NCI-H2107 treated with DMSO at 0.1 percent for 48 hours (cell line): Measurements from ENCODE around the gene OR2AJ1.
"Not testable (repeated sequence)": the region's sequence is repeated elsewhere in the genome, so short reads cannot be mapped to it uniquely, and the experiment has no call there.

Source experiments
- DNase-seq: peaks from one replicate; lab custom pipeline; 2025; ENCODE audit not compliant: unreplicated experiment; lab: John Stamatoyannopoulos, UW

The OR2AJ1 gene, protein sequence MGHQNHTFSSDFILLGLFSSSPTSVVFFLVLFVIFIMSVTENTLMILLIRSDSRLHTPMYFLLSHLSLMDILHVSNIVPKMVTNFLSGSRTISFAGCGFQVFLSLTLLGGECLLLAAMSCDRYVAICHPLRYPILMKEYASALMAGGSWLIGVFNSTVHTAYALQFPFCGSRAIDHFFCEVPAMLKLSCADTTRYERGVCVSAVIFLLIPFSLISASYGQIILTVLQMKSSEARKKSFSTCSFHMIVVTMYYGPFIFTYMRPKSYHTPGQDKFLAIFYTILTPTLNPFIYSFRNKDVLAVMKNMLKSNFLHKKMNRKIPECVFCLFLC

DNA sequence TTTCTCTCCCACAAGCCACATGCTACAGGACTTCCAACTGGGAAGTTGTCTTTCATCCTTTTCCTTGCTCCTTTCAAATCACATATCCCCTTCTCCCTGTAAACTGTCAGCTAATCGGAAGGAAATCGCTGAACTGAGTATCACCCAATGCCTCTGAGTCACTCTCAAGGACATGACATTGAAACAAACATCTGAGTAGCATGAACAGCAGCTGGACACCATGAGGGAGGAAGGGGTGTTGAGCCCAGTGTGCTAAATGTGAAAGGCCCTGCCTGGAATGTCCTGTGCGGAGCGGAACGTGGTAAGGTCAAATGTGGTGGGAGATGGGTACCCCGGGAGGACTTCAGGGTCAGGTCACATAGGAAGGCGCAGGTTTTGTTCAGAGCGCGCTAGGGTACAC is at the start of gene OR2AJ1:
TSS of gene OR2AJ1 (plus strand) at position 22 of the 400 bp plus-strand sequence. CDS start 8,880 bp downstream, outside the sequence.
- DNase-seq = no peak

DNA sequence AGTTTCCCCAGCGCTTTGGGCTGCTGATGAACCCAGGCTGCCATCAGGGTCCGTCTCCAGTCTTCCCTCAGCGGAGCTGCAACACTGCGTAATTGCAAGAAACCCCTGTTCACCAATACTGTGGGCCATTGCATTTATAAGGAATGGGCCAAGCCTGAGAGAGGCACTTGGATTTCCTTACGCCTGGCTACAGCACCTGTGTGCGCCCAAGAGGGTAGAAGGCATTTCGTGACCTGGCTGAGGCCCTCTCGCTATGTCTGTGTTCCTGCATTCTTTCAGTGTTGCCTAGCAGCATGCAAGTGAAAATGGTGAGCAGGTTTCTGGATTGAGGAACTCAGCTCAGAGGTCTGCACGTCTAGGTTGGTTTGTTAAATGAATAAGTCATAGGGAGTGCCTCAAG is 41.3 kb upstream of the OR2AJ1 start:
- DNase-seq = no peak

DNA sequence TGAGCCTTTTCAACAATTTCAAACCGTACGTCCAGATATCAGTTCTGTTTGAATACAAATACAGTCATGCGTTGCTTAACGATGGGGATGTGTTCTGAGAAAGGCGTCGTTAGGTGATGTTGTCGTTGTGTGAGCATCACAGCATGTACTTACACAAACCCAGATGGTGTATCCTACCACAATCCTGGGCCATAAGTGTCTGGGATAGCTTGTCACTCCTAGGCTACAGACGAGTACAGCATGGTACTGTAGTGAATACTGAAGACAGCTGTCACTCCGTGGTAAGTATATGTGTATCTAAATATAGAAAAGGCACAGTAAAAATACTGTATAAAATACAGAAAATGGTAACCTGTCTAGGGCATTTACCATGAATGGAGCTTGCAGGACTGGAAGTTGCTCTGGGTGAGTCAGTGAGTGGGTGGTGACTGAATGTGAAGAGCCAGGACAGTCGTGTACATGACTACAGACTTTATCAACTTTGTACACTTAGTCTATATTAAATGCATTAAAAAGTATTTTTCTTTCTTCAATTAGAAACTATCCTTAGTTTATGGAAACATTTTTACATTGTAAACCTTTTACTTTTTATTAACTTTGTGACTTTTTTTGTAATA is 39.8 kb upstream of the OR2AJ1 start:
- no peak for DNase-seq

DNA sequence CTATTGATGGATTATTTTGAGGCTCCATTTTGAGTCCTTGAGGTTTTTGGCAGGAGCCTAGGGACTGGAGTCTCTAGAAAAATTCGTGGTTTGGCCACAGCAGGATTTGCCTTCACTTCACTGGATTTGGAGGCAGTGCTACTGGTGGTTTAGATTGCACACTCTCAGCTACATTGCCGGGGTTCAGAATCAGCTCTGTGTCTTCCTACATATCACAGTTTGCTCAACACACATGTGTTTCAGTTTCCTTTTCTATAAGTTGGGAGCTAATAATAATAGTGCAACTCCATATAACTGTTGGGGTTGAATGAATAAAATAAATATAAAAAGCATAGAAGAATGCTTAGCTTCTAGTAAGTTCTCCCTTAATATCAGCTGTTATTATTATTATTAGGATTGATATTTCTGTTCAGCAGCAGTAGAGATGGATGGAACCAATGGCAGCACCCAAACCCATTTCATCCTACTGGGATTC is 29.5 kb upstream of the OR2AJ1 start, which contains the start of gene OR2W3:
TSS of gene OR2W3 (plus strand) at position 425 of the 475 bp plus-strand sequence. CDS start at position 425, 0 bp downstream.
- no peak for DNase-seq

DNA sequence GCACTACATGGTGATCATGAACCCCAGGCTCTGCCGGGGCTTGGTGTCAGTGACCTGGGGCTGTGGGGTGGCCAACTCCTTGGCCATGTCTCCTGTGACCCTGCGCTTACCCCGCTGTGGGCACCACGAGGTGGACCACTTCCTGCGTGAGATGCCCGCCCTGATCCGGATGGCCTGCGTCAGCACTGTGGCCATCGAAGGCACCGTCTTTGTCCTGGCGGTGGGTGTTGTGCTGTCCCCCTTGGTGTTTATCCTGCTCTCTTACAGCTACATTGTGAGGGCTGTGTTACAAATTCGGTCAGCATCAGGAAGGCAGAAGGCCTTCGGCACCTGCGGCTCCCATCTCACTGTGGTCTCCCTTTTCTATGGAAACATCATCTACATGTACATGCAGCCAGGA is 28.7 kb upstream of the OR2AJ1 start:
- no peak for DNase-seq

DNA sequence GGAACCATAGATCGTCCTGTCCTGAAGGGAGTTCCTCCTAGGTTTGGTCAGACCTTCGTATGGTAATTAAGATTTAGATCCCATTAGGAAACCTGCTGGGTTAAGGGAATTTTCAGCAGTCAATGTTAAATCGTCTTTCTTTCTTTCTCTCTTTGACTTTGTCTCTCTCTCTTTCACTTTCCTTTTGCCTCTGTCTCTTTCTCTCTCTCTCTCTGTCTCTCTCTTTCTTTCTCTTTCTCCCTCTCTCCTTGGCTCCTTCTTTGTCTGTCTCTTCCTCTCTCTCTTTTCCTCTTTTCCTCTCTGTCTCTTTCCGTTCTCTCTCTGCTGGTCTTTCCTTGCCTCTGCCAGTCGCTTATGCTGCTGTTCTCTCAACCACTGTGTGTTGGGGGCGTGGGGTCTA is 20.6 kb upstream of the OR2AJ1 start:
- DNase-seq = no peak

DNA sequence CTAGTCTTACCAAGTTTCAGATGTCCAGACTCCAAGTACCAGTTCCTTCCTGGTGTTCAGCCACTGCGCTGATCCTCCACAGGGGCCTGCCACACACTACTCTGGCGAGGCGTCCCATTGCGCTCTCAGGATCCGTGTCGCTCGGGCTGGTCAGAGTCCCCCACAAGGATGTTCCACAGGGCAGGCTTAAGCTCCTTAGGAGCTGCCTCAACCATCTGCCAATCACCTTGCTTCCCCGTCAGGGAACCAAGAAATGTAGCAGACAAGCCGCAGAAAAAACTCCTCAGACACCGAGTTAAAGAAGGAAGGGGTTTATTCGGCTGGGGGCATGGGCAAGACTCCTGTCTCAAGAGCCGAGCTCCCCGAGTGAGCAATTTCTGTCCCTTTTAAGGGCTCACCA is 19.5 kb upstream of the OR2AJ1 start:
- no peak for DNase-seq

DNA sequence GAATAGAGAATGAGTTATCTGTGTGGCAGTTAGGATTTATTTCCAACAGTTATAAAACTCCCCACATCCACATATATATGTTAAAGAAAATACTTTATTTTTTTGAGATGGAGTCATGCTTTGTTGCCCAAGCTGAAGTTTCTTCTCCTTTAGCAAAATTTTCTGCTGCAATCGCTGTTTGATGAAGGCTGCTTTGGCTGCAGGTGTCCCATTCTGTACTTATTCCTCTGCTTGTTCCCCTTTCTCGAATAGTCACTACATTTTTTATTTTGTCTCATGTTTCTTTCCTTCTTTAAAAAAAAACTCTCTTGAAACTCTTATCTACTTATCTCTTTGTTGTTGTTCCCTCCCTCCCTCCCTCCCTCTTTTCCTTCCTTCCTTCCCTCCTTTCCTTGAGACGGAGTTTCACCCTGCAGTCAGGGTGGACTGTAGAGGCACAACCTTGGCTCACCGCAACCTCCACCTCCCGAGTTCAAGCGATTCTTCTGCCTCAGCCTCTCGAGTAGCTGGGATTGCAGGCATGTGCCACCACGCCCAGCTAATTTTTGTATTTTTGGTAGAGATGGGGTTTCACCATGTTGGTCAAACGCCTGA is 18.7 kb upstream of the OR2AJ1 start:
- no peak for DNase-seq

DNA sequence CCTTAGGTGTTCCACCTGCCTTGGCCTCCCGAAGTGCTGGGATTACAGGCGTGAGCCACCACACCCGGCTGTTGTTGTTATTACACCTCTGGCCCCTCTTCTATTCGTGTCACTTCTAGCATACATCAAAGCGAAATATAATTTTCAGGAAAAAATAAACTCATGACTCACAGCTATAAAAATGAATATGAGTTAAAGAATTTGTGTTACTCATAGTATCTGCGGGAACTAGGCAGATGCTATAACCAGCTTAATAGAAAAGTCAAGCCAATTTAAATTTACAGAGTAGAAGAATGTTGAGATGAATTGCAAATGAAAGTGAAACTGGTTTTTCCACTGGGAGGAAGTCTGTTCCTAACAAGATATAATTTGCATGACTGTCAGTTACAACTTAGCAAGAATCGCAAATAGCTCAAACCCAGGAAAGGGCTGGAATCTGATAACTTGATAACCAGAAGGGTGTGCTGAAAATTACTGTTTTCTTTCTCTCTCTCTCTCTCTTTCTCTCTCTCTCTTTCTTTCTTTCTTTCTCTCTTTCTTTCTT is 18.1 kb upstream of the OR2AJ1 start:
- no peak for DNase-seq

DNA sequence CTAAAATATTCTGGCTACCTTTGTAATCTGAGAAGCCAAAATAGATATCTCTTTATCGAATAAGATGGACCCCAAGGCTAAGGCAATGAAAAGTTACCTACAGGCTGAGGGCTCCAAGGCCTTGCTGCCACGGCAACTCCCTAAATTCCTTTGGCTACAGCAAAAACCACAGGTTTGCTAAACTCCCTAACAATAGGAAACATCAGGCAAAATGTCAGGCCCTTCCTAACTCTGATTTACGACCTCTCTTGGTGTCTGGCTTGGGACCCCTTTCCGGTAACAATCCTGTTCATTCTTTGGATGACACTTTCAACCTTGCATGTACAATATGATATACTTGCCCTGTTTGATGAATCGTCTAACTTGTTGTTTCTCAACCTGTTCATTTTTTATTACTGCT is 15.9 kb upstream of the OR2AJ1 start:
- DNase-seq = no peak

DNA sequence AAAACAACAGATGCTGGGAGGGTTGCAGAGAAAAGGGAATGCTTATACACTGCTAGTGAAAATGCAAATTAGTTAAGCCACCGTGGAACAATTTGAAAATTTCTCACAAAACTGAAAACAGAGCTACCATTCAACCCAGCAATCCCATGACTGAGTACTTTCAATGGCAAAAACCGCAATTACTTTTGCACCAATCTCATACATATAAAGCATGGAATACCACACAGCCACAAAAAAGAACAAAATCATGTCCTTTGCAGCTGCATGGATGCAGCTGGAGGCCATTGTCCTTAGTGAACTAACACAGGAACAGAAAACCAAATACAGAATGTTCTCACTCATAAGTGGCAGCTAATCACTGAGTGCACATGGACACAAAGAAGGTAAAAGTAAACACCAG is 10.9 kb upstream of the OR2AJ1 start:
- no peak for DNase-seq

DNA sequence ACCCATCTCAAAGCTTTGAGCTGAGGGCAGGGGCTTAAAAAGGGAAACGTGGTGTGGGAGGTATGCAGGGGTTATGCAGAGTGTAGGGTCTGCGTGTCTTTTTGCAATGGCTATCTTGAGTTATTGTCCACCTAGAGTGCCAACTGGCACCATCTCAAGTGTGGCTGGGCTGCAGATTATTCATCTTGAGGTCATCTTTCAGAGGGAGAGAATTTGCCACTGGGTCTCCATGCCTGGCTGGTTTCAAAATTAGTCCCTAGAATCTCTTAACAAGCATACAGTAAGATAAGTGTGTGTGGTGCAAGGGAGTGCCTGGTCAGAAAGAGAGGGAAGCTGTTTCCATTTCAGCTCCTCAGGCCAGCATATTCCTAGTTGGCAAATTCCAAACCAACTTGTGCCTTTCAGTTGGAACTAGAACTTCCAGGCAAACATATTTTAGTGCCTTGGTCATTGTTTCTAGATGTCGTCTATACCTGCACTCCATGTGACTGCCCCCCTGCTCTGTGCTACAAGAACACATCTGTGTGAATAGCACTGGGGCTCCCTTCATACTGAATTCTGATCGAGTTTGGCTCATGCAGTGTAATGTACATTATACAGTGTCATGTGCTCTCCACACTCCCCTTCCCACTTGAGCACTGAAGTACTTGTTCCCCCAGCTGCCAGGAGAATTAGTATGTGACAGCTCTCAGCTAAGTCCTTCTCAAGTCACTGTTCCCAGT is 9.6 kb upstream of the OR2AJ1 start:
- DNase-seq = no peak

DNA sequence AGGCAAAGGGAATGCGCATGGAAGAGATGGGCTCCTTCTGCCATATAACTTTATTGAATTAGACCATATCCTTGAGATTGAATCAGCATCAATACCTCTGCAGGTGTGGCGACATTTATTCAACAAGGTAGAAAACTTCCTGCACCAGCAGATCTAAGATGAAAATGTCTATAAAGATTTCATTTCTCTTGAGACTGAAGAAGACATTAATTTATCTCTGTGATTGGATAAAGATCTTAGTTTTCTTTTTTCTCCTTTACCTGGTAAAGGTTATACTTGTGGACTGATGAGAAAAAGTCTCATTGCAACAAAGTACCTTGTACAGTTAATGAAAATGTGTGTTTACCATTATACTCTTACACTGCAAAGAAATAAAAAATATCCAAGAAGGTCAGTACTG is 4.7 kb upstream of the OR2AJ1 start, which contains the start of gene OR2T8:
TSS of gene OR2T8 (plus strand) at position 301 of the 400 bp plus-strand sequence. CDS start 766 bp downstream, outside the sequence.
- no peak for DNase-seq

DNA sequence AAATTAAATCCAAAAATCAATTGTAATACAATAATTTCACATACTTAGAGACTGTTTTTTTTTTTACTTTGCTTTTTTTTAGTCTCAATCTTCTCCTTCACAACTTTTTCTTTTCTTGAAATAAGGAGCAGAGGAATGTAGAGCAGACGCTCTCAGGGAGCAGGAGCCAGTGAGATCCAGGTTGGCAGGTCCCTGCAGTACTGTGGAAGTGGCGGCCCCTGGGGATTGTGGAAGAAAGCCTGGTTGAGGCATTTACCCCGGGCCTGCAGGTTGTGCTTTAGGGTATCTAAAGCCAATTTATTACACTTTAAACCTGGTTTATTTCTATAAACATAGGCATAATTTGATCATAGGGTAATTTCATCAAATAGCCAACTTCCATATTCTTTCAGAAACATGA is 748 bp upstream of the OR2AJ1 start:
- no peak for DNase-seq

DNA sequence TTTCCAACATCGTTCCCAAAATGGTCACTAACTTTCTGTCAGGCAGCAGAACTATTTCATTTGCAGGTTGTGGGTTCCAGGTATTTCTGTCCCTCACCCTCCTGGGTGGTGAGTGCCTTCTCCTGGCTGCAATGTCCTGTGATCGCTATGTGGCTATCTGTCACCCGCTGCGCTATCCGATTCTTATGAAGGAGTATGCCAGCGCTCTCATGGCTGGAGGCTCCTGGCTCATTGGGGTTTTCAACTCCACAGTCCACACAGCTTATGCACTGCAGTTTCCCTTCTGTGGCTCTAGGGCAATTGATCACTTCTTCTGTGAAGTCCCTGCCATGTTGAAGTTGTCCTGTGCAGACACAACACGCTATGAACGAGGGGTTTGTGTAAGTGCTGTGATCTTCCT is 9.3 kb downstream of the OR2AJ1 start:
- no peak for DNase-seq

DNA sequence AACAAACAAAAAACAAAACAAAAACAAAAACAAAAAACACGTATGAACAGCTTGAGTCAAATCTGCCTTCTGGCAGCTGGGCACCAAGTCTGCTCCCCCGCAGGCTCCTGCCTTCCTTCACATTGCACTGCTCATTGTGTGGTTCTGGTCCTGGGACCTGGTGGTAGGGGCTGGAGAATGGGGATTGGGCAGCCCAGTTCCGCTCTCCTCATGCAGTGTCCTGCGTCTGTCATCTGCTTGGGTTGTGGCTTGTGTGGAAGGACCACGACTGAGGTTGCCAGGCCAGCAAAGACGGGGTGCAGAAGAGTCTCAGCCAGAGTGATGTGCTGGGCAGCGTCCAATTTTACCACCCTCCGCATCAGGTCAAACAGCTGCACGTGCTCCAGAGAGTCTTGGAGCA is 11.1 kb downstream of the OR2AJ1 start:
- no peak for DNase-seq

DNA sequence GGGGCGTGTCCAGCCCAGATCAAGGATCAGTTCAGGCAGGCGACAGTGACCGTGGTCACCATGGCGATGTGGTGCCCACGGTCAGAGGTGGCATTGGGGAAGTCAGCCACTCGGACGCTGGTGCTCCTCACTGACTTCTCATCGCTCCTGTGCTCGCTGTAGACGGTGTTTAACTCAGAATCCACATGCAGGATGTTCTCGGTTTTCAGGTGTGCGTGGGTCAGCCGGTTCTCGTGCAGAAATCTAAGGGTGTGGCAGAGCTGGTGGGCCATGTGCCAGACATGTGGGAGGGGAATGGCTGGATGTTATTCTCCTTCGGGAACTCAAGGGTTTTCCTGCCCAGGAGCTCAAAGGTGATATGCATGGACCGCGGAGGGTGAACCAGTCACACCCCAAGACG is 11.7 kb downstream of the OR2AJ1 start:
- DNase-seq = no peak

DNA sequence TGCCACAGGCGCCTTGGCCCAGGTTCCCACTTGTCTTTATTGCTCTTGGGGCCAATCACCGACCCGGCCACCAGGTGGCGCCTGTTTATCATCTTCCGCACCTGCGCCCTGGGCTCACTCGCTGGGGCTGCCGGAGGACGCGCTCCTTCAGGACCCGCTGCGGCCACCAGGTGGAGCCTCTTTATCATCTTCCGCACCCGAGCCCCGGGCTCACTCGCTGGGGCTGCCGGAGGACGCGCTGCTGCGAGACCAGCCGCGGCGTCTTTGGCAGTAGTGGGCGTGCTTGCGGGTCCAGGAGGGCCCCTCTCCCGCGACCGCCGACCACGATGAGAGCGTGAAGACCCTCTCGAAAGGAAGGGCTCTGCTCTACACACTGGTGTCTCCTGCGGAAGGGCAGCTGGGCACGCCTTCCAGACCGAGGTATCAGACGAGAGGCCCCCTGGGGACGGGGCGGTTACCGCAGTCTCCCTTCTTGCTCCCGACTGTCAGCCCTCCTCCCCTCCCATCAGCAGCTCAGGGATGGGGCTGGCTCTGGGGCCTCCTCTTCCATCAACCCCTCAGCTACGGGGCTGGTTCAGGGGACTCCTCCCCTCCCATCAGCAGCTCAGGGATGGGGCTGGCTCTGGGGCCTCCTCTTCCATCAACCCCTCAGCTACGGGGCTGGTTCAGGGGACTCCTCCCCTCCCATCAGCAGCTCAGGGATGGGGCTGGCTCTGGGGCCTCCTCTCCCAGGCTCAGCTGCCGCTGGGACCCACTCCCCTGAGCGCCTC is 12.5 kb downstream of the OR2AJ1 start:
- not testable (repeated sequence) for DNase-seq

DNA sequence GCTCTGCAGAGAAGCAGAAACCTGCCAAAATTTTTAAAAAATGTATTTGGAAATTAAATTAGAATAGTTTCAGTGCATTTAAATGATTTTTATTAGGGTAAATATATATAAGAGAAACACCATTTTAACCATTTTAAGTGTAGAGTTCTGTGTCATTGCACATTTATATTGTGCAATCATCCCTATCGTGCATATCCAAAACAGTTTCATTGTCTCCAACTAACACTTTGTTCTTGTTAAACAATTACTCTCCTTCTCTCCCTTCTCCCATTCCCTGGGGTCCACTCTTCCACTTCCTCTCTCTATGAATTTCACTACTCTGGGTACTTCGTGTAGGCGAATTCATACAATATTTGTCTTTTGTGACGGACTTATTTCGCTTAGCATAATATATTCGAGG is 17.9 kb downstream of the OR2AJ1 start:
- no peak for DNase-seq

DNA sequence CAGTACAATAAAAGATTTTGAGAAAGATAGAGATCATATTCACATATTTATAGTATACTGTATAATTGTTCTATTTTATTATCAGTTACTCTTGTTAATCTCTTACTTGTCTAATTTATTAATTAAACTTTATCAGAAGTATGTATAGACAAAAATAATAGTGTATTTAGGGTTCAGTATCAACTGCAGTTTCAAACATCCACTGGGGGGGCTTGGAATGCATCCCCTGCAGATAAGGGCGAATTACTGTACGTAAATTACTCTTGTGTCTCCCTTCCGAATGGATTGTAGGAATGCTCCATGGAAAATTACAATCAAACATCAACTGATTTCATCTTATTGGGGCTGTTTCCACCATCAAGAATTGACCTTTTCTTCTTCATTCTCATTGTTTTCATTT is 23.9 kb downstream of the OR2AJ1 start, which contains the start of gene OR2L8:
TSS of gene OR2L8 (plus strand) at position 301 of the 400 bp plus-strand sequence. CDS start at position 301, 0 bp downstream.
- DNase-seq = no peak
